Measurements from ENCODE around the gene GPR179.

Gene GPR179

GRCh38 chr17:38357486-38358123 is 13.8 kb upstream of the GPR179 start:
- Histone ChIP-seq H3K4me1 (ENCODE audit: low read length) (peaks cover 15% of the 10 kb centered on the region), H2AFZ (ENCODE audit: low read depth, low read length) (no peak overlapping the region), H3K27me3 (ENCODE audit: low read depth, low read length) (no peaks in the 10 kb centered on the region), H4K20me1 (ENCODE audit: insufficient read depth, low read length) (peaks cover 20% of the 10 kb centered on the region), H3K9ac (ENCODE audit: low read length) (no peak overlapping the region), H3K9me3 (ENCODE audit: insufficient read depth, low read length) (no peaks in the 10 kb centered on the region), H3K27ac (ENCODE audit: low read length) (no peak overlapping the region), H3K4me2 (ENCODE audit: low read length) (no peak overlapping the region), H3K36me3 (replicated peaks; ENCODE audit: low read depth, low read length) (no peaks in the 10 kb centered on the region), H3K79me2 (ENCODE audit: low read length) (peaks cover 54% of the 10 kb centered on the region), H3K4me3 (ENCODE audit: low read length) (no peak overlapping the region)
- TF ChIP-seq CTCF (IDR thresholded peaks at IDR 0.05; ENCODE audit: low read depth, low read length) (no peak), EZH2phosphoT487 (IDR thresholded peaks at IDR 0.05; ENCODE audit: low read depth) (no peak)

- H2AFZ ChIP-seq (ENCODE audit: low read depth, low read length) = no peak overlapping the region
- no peak overlapping the region for H3K4me2 ChIP-seq (ENCODE audit: low read length)
- H3K79me2 ChIP-seq (ENCODE audit: low read length) = peaks cover 54% of the 10 kb centered on the region
- no peak overlapping the region for H3K9ac ChIP-seq (ENCODE audit: low read length)
- H3K9me3 ChIP-seq (ENCODE audit: insufficient read depth, low read length) = no peaks in the 10 kb centered on the region
- H4K20me1 ChIP-seq (ENCODE audit: insufficient read depth, low read length) = peaks cover 20% of the 10 kb centered on the region
- TF ChIP-seq EZH2phosphoT487 (IDR thresholded peaks at IDR 0.05; ENCODE audit: low read depth) (no peak), CTCF (IDR thresholded peaks at IDR 0.05; ENCODE audit: low read depth, low read length) (no peak)
- peaks cover 18% of the 10 kb centered on the region for H3K4me1 ChIP-seq (ENCODE audit: low read length)
- no peaks in the 10 kb centered on the region for H3K27me3 ChIP-seq (ENCODE audit: low read depth, low read length)
- H3K27ac ChIP-seq (ENCODE audit: low read length) = no peak overlapping the region
- no peak overlapping the region for H3K4me3 ChIP-seq (ENCODE audit: low read length)
- H3K36me3 ChIP-seq (replicated peaks; ENCODE audit: low read depth, low read length) = no peaks in the 10 kb centered on the region
These were observed 11.5 kb upstream of the GPR179 start for GRCh38 chr17:38355251-38355650.

- no peak for TF ChIP-seq CTCF (IDR thresholded peaks at IDR 0.05; ENCODE audit: low read depth, low read length)
- no peak for TF ChIP-seq EZH2phosphoT487 (IDR thresholded peaks at IDR 0.05; ENCODE audit: low read depth)
- no peak overlapping the region for H3K4me3 ChIP-seq (ENCODE audit: low read length)
- H3K4me1 ChIP-seq (ENCODE audit: low read length) = peaks cover 18% of the 10 kb centered on the region
These were observed 10.7 kb upstream of the GPR179 start for GRCh38 chr17:38354466-38354865.

GRCh38 chr17:38353668-38354067 is 9.9 kb upstream of the GPR179 start:
- Histone ChIP-seq H3K79me2 (ENCODE audit: low read length) (peaks cover 49% of the 10 kb centered on the region), H2AFZ (ENCODE audit: low read depth, low read length) (no peak overlapping the region), H3K4me3 (ENCODE audit: low read length) (no peak overlapping the region), H3K27me3 (ENCODE audit: low read depth, low read length) (no peaks in the 10 kb centered on the region), H3K9me3 (ENCODE audit: insufficient read depth, low read length) (no peaks in the 10 kb centered on the region), H3K36me3 (replicated peaks; ENCODE audit: low read depth, low read length) (no peaks in the 10 kb centered on the region), H3K27ac (ENCODE audit: low read length) (no peak overlapping the region), H4K20me1 (ENCODE audit: insufficient read depth, low read length) (peaks cover 20% of the 10 kb centered on the region), H3K9ac (ENCODE audit: low read length) (no peak overlapping the region), H3K4me1 (ENCODE audit: low read length) (peaks cover 18% of the 10 kb centered on the region), H3K4me2 (ENCODE audit: low read length) (peak overlapping the region; percentile 95)
- TF ChIP-seq CTCF (IDR thresholded peaks at IDR 0.05; ENCODE audit: low read depth, low read length) = no peak
- TF ChIP-seq EZH2phosphoT487 (IDR thresholded peaks at IDR 0.05; ENCODE audit: low read depth) = no peak

More at GRCh38 chr17:38354466-38354865, 10.7 kb upstream of the GPR179 start:
- Histone ChIP-seq H3K27me3 (ENCODE audit: low read depth, low read length) (no peaks in the 10 kb centered on the region), H3K36me3 (replicated peaks; ENCODE audit: low read depth, low read length) (no peaks in the 10 kb centered on the region), H3K9me3 (ENCODE audit: insufficient read depth, low read length) (no peaks in the 10 kb centered on the region), H3K79me2 (ENCODE audit: low read length) (peaks cover 54% of the 10 kb centered on the region), H3K27ac (ENCODE audit: low read length) (no peak overlapping the region), H2AFZ (ENCODE audit: low read depth, low read length) (no peak overlapping the region), H3K9ac (ENCODE audit: low read length) (no peak overlapping the region), H3K4me2 (ENCODE audit: low read length) (no peak overlapping the region), H4K20me1 (ENCODE audit: insufficient read depth, low read length) (peaks cover 20% of the 10 kb centered on the region)
